8988T (cell line): ENCODE measurements around the gene ARL17A.
"Not testable (repeated sequence)": the region's sequence is repeated elsewhere in the genome, so short reads cannot be mapped to it uniquely, and the experiment has no call there.

Experiments
- DNase-seq: peaks from one replicate; pipeline ENCODE4 v3.0.0; 2011

Gene ARL17A

GRCh38 chr17:46579083-46580075 is at the start of gene ARL17A:
Gene ARL17A (minus strand): TSS chr17:46579691. CDS start chr17:46576322, 3,369 bp downstream.
- DNase-seq, result not testable (repeated sequence)

- DNase-seq, result not testable (repeated sequence)
Observed at GRCh38 chr17:46628753-46629436, 49.4 kb upstream of the ARL17A start.

GRCh38 chr17:46627452-46627851 is 48.0 kb upstream of the ARL17A start:
- not testable (repeated sequence) for DNase-seq

GRCh38 chr17:46624726-46625125 is 45.2 kb upstream of the ARL17A start:
- DNase-seq, result not testable (repeated sequence)

GRCh38 chr17:46623790-46624189 is 44.3 kb upstream of the ARL17A start:
- not testable (repeated sequence) for DNase-seq

- DNase-seq, result not testable (repeated sequence)
Observed at GRCh38 chr17:46618975-46619374, 39.5 kb upstream of the ARL17A start.

- not testable (repeated sequence) for DNase-seq
Observed at GRCh38 chr17:46617121-46617520, 37.6 kb upstream of the ARL17A start.

GRCh38 chr17:46613876-46614275 is 34.4 kb upstream of the ARL17A start:
- not testable (repeated sequence) for DNase-seq

GRCh38 chr17:46611304-46611703 is 31.8 kb upstream of the ARL17A start:
- not testable (repeated sequence) for DNase-seq

GRCh38 chr17:46603125-46603524 is 23.6 kb upstream of the ARL17A start:
- not testable (repeated sequence) for DNase-seq

GRCh38 chr17:46600767-46601166 is 21.3 kb upstream of the ARL17A start:
- DNase-seq, result not testable (repeated sequence)

- DNase-seq, result not testable (repeated sequence)
Observed at GRCh38 chr17:46598344-46598931, 18.9 kb upstream of the ARL17A start.

- DNase-seq, result not testable (repeated sequence)
Observed at GRCh38 chr17:46591332-46591731, 11.8 kb upstream of the ARL17A start.

- not testable (repeated sequence) for DNase-seq
Observed at GRCh38 chr17:46590157-46591146, 11.0 kb upstream of the ARL17A start, which contains the start of gene NSF. Gene NSF (plus strand): TSS chr17:46590669. CDS start chr17:46590776, 107 bp downstream.

- not testable (repeated sequence) for DNase-seq
Observed at GRCh38 chr17:46585444-46585843, 6.0 kb upstream of the ARL17A start.

GRCh38 chr17:46580082-46580481 is 591 bp upstream of the ARL17A start:
- DNase-seq, result not testable (repeated sequence)

GRCh38 chr17:46571796-46572195 is 7.7 kb downstream of the ARL17A start:
- DNase-seq, result not testable (repeated sequence)

- not testable (repeated sequence) for DNase-seq
Observed at GRCh38 chr17:46566980-46567379, 12.5 kb downstream of the ARL17A start.

GRCh38 chr17:46566284-46566683 is 13.2 kb downstream of the ARL17A start:
- DNase-seq, result not testable (repeated sequence)

- DNase-seq, result not testable (repeated sequence)
Observed at GRCh38 chr17:46560048-46560447, 19.4 kb downstream of the ARL17A start.

- not testable (repeated sequence) for DNase-seq
Observed at GRCh38 chr17:46559155-46559554, 20.3 kb downstream of the ARL17A start.

- not testable (repeated sequence) for DNase-seq
Observed at GRCh38 chr17:46548607-46549006, 30.9 kb downstream of the ARL17A start.
